Tibial nerve (tissue), 4 donors: Measurements from ENCODE around the gene WHAMM. TPM values are rescaled to one million over a fixed set of nuclear protein-coding genes. Genes with fewer than 3 reads are reported as not detected.

ENCODE experiments used
- DNase-seq, 2 donors: peaks; one replicate each; pipeline ENCODE4 v3.0.0-alpha.2; 2019; ENCODE audit warnings: low spot score in 2 of 2
- H3K27ac ChIP-seq, 4 donors: fragments of 200-600 bp; sonication (generic) in 3 of 4; one replicate each; pipeline ENCODE4 v1.5.1; 2017 to 2019; ENCODE audit warnings: mild to moderate bottlenecking in 1 of 4
- H3K27me3 ChIP-seq, 2 donors: fragments of 200-600 bp; sonication (generic) in 1 of 2; one replicate each; pipeline versions ENCODE4 v1.5.1 to v1.6.0; 2017 to 2019
- H3K36me3 ChIP-seq, 3 donors: fragments of 200-600 bp; sonication (generic); one replicate each; pipeline ENCODE4 v1.5.1; 2018 to 2019
- H3K4me1 ChIP-seq, 4 donors: fragments of 200-600 bp; sonication (generic) in 3 of 4; one replicate each; pipeline ENCODE4 v1.5.1; 2017 to 2019
- H3K4me3 ChIP-seq, 4 donors: fragments of 200-600 bp; sonication (generic) in 3 of 4; one replicate each; pipeline ENCODE4 v1.5.1; 2017 to 2019; ENCODE audit warnings: mild to moderate bottlenecking in 1 of 4, moderate library complexity in 1 of 4
- H3K9me3 ChIP-seq, 4 donors: fragments of 200-600 bp; sonication (generic) in 3 of 4; one replicate each; pipeline ENCODE4 v1.5.1; 2017 to 2019
- EP300 ChIP-seq, 2 donors: sonication (generic); formaldehyde crosslinking; IDR thresholded peaks; one replicate each; pipeline ENCODE4 v1.6.1; 2017; ENCODE audit warnings: antibody characterized with exemption in 2 of 2, mild to moderate bottlenecking in 1 of 2
- POLR2A ChIP-seq, 2 donors: fragments of 450-650 bp; IDR thresholded peaks; one replicate each; pipeline ENCODE4 v1.6.1; 2017; ENCODE audit warnings: antibody characterized with exemption in 2 of 2, mild to moderate bottlenecking in 2 of 2, moderate library complexity in 2 of 2
- WGBS, 2 donors: methylation state at CpG; one replicate each; pipeline ENCODE4 v1.1.5; 2018; 5-methylcytosine and 5-hydroxymethylcytosine counted together
- total RNA-seq, 4 donors: library from RNA; depleted of rRNA; stranded (reverse); fragments of >200 nt; gene quantifications; one replicate each; pipeline ENCODE4 v1.1.0, GENCODE V29; 2016
- TF ChIP-seq, protein P1 (sequence below), 5 experiments: fragments of 200-600 bp in 3 of 5; fragments of 450-650 bp in 2 of 5; sonication (generic) in 3 of 5; IDR thresholded peaks; one replicate each; pipeline ENCODE4 v1.5.1; 2016 to 2019; ENCODE audit warnings: antibody characterized with exemption in 5 of 5, mild to moderate bottlenecking in 3 of 5, moderate library complexity in 2 of 5

WHAMM gene
- total RNA-seq, 4 donors from 2014 or later: 11.8 to 17.4 (median 13.0) TPM

GRCh38 chr15:82840166-82840565, 30.7 kb downstream of the WHAMM start:
- 97% methylated on average over 4 of the region's 4 CpGs for WGBS, 2 donors
- H3K4me1 ChIP-seq: no peaks in the 10 kb centered on the region
- H3K9me3 ChIP-seq: peaks cover 0 to 7% (median 0%) of the 10 kb centered on the region in 4 donors
- TF ChIP-seq, protein P1, sequence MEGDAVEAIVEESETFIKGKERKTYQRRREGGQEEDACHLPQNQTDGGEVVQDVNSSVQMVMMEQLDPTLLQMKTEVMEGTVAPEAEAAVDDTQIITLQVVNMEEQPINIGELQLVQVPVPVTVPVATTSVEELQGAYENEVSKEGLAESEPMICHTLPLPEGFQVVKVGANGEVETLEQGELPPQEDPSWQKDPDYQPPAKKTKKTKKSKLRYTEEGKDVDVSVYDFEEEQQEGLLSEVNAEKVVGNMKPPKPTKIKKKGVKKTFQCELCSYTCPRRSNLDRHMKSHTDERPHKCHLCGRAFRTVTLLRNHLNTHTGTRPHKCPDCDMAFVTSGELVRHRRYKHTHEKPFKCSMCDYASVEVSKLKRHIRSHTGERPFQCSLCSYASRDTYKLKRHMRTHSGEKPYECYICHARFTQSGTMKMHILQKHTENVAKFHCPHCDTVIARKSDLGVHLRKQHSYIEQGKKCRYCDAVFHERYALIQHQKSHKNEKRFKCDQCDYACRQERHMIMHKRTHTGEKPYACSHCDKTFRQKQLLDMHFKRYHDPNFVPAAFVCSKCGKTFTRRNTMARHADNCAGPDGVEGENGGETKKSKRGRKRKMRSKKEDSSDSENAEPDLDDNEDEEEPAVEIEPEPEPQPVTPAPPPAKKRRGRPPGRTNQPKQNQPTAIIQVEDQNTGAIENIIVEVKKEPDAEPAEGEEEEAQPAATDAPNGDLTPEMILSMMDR (IDR thresholded peaks at IDR 0.05): no peak
- no peak for TF ChIP-seq EP300 (IDR thresholded peaks at IDR 0.05)
- no peak for TF ChIP-seq POLR2A (IDR thresholded peaks at IDR 0.05)
- H3K4me3 ChIP-seq: no peak overlapping the region
- H3K27ac ChIP-seq: no peak overlapping the region
- peaks cover 5 to 55% (median 6%) of the 10 kb centered on the region in 3 donors for H3K36me3 ChIP-seq
- DNase-seq: no peak
- no peaks in the 10 kb centered on the region for H3K27me3 ChIP-seq

DNA sequence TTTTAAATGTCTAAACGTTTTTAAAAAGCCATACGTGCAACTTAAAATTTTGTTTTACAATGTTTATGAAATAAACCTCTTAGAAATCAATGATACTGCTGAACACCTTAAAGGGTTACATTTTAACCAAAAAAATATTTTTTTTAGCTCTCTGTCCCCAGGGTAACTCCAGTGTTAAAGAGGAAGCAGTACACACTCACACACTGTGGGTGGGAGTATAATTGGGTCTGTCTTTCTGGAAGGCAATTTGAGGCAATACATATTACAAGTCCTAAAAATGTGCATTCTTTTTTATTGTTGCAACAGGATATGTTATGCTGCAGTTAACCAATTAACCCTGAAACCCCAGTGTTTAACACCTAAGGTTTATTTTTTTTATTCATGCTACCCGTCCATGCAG, 34.1 kb downstream of the WHAMM start:
- Histone ChIP-seq H3K9me3 (peaks cover 0 to 7% (median 0%) of the 10 kb centered on the region in 4 donors), H3K4me1 (no peaks in the 10 kb centered on the region), H3K27me3 (no peaks in the 10 kb centered on the region), H3K27ac (no peak overlapping the region), H3K4me3 (no peak overlapping the region), H3K36me3 (peaks cover 0 to 21% (median 0%) of the 10 kb centered on the region in 3 donors)
- WGBS, 2 donors: 89 to 92% methylated on average over 3 of the region's 3 CpGs
- TF ChIP-seq EP300 (IDR thresholded peaks at IDR 0.05) (no peak), POLR2A (IDR thresholded peaks at IDR 0.05) (no peak)
- TF ChIP-seq, protein P1 (IDR thresholded peaks at IDR 0.05): no peak
- DNase-seq: no peak

DNA sequence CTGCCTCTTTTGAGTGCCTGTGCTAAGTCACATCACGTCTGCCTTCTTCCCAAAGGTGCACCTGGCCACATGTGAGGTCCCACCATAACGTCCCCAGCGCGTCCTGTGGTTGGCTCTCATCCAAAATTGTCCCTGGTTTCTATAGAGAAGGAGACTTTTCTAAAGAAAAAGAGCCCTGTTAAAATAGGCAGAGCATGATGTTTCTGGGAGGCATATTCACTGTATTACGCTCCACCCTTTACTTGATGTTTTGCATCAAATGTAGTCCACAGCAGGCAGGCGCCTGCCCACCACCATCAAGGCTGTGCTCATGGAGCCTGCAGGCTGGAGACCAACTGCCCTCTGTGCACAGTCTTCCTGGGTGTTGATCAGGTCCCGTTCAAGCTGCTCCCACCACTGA, 36.3 kb downstream of the WHAMM start:
- Histone ChIP-seq H3K27ac (no peak overlapping the region), H3K36me3 (peaks cover 0 to 14% (median 0%) of the 10 kb centered on the region in 3 donors), H3K27me3 (no peaks in the 10 kb centered on the region), H3K9me3 (peaks cover 0 to 7% (median 0%) of the 10 kb centered on the region in 4 donors), H3K4me1 (peaks cover 0 to 11% (median 0%) of the 10 kb centered on the region in 4 donors), H3K4me3 (no peak overlapping the region)
- TF ChIP-seq EP300 (IDR thresholded peaks at IDR 0.05) (no peak), POLR2A (IDR thresholded peaks at IDR 0.05) (no peak)
- TF ChIP-seq, protein P1 (IDR thresholded peaks at IDR 0.05): no peak
- DNase-seq: no peak
- WGBS, 2 donors: 66 to 72% methylated on average over 7 of the region's 7 CpGs

DNA sequence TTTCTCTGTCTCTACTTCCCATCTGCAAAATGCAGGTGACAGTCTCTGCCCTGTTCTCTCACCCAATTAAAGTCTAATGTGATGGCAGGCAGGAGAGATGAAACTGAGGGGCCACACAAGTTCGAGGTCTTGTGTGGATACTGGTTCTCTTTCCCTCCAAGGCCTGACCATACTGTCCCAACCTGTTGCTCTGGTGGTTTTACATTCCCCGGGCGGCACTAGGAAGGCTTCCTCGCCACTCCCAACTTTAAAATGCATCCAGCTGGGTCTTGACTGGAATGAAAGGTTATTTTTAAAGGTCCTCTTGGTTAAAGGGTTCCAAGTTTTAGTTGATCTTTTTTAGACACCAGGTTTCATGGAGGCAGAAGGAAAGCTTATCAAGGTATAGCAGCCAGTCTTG, 37.2 kb downstream of the WHAMM start:
- Histone ChIP-seq H3K9me3 (peaks cover 0 to 7% (median 0%) of the 10 kb centered on the region in 4 donors), H3K4me1 (peaks cover 0 to 11% (median 0%) of the 10 kb centered on the region in 4 donors), H3K36me3 (peaks cover 0 to 18% (median 0%) of the 10 kb centered on the region in 3 donors), H3K27me3 (no peaks in the 10 kb centered on the region), H3K27ac (no peak overlapping the region), H3K4me3 (no peak overlapping the region)
- 68 to 84% methylated on average over 4 of the region's 4 CpGs for WGBS, 2 donors
- DNase-seq: no peak
- TF ChIP-seq, protein P1 (IDR thresholded peaks at IDR 0.05): no peak
- no peak for TF ChIP-seq POLR2A (IDR thresholded peaks at IDR 0.05)
- no peak for TF ChIP-seq EP300 (IDR thresholded peaks at IDR 0.05)

DNA sequence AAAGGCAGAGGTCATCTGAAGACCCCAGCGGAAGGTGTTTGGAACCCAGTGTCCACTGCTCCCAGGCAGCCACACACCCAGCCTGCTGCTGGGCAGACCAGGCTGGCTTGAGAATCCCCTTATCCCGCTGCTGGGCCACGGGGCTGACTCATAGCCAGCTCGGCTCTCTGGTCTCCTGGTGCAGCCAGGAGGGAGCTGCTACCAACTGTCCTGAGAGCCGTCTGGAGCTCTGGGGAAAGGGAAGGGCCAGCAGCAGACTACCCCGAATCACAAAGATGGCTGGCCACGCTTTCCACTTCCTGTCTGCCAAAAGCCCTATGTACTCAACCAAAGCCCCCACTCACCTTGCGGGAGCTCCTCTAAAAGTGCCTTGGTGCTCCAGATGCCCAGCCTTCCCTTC, 38.3 kb downstream of the WHAMM start:
- peaks cover 0 to 21% (median 0%) of the 10 kb centered on the region in 3 donors for H3K36me3 ChIP-seq
- no peak overlapping the region for H3K4me3 ChIP-seq
- H3K27me3 ChIP-seq: no peaks in the 10 kb centered on the region
- no peak overlapping the region for H3K27ac ChIP-seq
- H3K4me1 ChIP-seq: peaks cover 0 to 11% (median 0%) of the 10 kb centered on the region in 4 donors
- no peak for DNase-seq
- TF ChIP-seq, protein P1 (IDR thresholded peaks at IDR 0.05): no peak
- TF ChIP-seq EP300 (IDR thresholded peaks at IDR 0.05): no peak
- TF ChIP-seq POLR2A (IDR thresholded peaks at IDR 0.05): no peak
- WGBS, 2 donors: 75 to 84% methylated on average over 8 of the region's 8 CpGs
- peaks cover 0 to 7% (median 0%) of the 10 kb centered on the region in 4 donors for H3K9me3 ChIP-seq
